OCI-LY1 (cell line): ENCODE data around the gene DIP2B.

Experiments used
- EZH2 ChIP-seq: fragments of 200-600 bp; sonication (generic), shearing (Covaris generic); IDR thresholded peaks from 2 replicates; pipeline ENCODE4 v1.8.0; 2017; ENCODE audit warnings: borderline replicate concordance, mixed run types, mild to moderate bottlenecking, antibody characterized with exemption, low read length, moderate library complexity, mixed read lengths
- TF ChIP-seq, protein P1 (sequence below): fragments of 200-600 bp; sonication (generic), shearing (Covaris generic); IDR thresholded peaks from 2 replicates; pipeline ENCODE4 v1.5.1; 2017; ENCODE audit warnings: mild to moderate bottlenecking, antibody characterized with exemption, low read length, moderate library complexity, mixed read lengths

DNA sequence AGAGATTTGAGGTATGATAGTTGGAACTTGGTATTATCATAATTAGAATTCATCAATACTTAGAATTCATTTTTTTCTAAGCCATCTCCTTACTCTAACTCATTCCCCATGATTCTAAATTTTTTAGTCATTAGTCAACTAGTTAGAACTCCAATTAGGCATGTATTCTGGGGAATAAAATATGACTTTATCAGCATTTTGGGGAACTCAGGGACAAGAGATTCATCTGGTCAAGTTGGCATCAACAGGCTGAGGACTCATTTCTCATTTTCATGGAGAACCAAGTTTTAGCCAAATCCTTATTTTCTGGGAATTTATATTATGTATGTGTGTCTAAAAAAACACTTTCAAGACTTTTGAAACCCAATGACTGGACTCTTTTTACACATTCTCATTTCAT, 29.2 kb downstream of the DIP2B start:
- TF ChIP-seq, protein P1, sequence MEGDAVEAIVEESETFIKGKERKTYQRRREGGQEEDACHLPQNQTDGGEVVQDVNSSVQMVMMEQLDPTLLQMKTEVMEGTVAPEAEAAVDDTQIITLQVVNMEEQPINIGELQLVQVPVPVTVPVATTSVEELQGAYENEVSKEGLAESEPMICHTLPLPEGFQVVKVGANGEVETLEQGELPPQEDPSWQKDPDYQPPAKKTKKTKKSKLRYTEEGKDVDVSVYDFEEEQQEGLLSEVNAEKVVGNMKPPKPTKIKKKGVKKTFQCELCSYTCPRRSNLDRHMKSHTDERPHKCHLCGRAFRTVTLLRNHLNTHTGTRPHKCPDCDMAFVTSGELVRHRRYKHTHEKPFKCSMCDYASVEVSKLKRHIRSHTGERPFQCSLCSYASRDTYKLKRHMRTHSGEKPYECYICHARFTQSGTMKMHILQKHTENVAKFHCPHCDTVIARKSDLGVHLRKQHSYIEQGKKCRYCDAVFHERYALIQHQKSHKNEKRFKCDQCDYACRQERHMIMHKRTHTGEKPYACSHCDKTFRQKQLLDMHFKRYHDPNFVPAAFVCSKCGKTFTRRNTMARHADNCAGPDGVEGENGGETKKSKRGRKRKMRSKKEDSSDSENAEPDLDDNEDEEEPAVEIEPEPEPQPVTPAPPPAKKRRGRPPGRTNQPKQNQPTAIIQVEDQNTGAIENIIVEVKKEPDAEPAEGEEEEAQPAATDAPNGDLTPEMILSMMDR, result no peak
- TF ChIP-seq EZH2, result no peak
